OCI-M1 (cell line): Measurements from ENCODE around the gene MAP2K5.

Source experiments
- DNase-seq: peaks from one replicate; lab custom pipeline; 2025; lab: John Stamatoyannopoulos, UW

MAP2K5 gene

DNA sequence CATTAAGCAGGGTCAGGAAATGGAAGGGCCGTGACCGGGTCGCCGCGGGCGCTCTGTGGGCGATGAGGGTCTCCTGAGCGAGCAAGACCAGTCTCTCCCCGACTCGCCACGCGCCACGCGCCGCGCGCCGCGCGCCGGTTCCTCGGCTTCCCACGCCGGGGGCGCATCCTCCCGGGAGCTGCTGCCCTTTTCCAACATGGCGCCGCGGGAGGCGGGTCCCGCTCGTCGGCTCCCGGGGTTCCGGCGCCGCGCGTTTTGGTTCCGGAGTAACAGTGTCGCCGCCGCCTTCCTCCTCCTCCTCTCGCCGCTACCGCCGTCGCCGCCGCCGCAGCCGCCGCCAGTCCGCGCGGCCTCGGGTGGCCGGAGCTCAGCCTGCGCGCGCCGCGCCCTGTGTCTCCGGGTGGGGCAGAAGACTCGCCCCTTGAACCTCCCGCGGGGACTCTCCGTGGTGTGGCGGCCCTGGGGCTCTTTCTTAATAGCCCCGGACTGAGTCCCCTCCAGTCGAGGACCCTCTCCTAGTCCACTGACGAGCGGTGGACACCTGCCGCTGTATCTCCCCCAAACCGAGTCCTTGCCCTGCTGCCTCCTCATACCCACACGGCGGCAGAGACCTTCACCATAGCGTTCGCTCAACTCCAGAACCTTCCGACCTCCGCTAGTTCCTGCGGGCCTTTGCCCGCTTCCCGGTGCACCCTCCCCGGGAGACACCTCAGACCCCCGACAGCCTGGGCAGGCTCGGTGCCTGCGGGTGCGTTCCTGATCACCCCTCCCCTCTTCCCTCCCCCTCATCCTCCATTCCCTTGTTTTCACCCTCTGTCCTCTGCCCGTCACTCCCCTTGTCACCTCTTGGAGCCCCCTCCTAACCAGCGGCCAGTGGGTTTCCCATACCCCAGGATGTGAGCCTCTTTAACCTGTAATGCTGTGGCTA lies at the start of gene MAP2K5:
Gene MAP2K5 (plus strand): TSS at position 284 of the 928 bp plus-strand sequence. CDS start 633 bp downstream, at position 917.
- peak; percentile 85 for DNase-seq

- DNase-seq: no peak
These were observed 46.9 kb upstream of the MAP2K5 start for GRCh38 chr15:67495585-67495984.

- DNase-seq: peak; percentile 82
These were observed 41.2 kb upstream of the MAP2K5 start for GRCh38 chr15:67501177-67501835.

DNA sequence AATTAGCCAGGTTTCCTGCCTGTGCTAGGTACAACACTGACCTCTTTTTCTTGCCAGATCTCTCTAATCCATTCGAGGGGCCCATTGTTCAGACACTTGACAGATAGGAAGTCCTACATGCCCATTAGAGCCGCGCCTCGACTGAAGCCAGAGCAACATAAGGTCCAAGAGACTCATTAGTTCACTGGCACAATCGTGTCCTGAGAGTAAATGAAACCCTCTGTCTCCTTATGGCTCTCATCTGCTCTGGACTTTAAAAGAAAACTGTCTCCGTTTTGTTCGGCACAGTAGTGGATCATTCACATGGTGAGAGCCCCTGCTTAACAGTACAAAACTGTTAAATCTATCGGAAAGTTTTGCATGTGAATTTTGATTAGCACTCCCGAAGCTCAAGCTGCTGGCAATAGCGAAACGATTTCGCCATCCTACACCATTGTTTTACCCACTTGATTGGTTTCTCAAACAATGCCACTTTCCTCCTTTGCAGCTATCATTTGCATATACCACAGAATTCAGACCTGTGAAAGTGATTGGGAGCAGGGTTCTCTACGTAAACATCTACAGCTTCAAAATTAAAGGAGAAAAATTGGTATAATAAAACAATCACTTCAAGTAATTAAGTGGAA lies 40.6 kb upstream of the MAP2K5 start:
- no peak for DNase-seq

DNA sequence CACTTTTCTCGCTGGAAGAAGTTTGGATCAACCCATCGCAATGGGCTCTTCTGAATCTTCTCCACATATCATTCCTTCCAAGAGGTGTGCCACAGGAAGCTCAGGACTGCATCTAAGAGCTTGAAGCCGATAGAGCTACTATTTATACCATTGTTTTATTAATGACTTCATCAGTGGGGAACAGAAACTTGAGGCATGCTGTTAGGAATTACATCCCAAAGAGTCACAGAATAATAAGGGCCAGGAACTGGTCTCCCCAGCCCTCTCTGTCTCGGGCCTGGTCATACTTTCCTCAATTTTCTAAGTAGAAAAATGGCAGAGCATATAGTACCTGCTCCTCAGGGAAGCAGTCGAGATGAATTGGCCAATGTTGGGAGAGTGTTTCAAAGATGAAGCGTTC lies 38.4 kb upstream of the MAP2K5 start:
- DNase-seq: no peak

- no peak for DNase-seq
These were observed 37.7 kb upstream of the MAP2K5 start for GRCh38 chr15:67504796-67505195.

DNA sequence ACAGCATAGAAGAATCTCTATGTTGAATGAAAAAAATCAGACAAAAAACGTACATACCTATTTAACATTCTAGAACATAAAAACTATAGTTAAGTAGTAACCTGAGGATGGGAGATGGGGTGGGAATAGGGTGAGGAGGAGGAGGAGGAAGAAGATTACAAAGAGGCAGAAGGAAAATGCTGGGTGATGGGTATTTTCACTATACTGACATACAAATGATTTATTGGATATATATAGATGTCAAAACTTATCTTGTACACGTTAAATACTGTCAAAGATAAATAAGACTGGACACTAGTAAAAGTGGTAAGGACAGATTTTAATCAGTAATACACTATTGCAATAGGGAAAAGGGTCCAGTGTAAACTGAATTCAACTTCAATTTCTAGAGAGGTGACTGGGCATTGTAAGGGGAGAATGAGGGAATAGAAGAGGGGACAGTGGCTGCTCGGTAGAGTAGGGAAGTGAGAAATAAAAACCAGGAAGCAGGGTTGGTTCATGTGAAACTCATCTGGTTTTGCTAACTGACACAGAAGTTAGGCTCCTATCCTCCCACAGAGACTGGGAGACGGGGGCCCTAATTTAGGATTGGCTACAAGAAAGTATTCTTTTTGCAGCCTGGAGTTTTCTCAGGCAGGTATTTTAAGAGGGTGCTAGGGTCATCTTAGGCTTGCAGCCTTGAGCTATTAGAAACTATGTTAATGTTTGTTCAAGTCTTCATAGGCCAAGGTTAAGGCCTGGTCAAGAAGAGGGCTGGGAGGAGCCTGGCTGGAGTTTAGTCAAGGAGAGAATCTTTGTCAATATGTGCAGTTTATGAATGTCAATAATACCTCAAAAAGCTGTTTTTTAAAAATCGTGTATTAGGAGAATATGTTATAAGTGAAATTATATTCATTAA lies 36.6 kb upstream of the MAP2K5 start:
- peak; percentile 35 for DNase-seq

DNA sequence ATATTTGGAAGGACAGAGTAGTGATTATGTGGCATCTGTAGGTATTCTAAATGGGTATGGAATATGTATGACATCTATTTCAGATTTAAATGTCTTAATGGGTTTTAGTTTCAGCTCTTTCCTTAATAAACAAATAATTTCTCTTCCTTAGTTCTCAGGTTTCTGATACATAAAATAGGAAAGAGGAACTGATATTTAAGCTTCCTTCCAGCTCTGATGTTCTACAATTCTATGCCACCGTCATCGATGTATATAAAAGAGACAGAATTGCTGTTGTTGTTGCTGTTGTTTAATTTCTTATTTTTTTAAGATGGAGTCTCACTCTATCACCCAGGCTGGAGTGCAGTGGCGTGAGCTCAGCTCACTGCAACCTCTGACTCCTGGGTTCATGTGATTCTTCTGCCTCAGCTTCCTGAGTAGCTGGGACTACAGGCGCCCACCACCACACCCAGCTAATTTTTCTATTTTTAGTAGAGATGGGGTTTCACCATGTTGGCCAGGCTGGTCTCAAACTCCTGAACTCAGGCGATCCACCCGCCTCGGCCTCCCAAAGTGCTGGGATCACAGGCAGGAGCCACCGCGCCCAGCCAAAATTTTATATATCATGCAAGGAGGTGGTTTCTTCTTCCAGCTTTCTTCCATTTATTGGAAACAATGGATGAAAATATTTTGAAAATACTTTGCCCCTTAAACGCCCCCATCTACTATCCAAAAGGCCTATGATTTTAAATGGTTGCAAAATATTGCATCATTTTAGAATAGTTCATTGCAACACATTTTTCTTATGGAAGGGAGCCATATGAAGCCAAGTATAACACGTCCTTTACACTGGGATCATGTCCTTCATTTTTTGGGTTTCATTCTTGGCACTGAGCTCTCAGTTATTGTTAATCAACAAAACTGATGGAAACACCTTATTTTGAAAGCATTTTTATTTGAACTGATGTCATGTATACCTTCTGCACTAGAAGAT lies 35.4 kb upstream of the MAP2K5 start:
- peak; percentile 61 for DNase-seq

DNA sequence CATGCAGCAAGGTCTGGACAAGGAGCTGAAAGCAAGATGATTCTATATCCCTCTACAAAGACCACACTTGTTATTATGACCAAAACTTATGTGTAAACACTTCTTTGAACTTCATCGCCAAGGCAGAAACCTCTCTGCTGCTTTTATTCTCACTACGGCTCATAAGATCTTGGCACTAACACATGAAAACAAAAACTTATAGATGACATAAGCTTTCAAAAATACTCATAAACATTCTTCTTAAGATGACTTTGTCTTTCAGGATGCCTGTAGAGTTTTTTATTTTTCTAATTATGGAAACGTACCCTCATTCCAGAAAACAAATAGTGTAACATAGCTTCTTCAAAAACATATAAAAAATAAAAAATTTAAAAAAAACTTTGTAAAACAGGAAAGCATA lies 34.1 kb upstream of the MAP2K5 start:
- DNase-seq: no peak

DNA sequence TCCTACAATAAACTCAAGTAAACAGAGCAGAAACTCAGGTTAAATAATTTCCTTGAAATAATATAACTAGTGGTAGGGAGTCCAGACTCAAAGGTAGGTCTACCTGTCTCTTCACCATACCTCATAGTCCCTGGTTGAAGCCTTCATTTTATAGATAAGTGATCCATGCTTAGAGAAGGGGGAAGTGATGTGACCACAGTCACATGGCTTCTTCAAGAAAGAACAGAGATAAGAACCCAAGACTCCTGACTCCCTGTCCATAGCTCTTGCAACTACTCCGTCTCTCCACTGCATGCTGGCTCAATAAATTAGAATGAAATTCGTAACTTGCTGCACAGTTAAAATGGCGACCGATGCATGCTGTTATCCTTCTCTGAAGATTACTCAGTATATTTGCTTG lies 32.6 kb upstream of the MAP2K5 start:
- peak; percentile 89 for DNase-seq

DNA sequence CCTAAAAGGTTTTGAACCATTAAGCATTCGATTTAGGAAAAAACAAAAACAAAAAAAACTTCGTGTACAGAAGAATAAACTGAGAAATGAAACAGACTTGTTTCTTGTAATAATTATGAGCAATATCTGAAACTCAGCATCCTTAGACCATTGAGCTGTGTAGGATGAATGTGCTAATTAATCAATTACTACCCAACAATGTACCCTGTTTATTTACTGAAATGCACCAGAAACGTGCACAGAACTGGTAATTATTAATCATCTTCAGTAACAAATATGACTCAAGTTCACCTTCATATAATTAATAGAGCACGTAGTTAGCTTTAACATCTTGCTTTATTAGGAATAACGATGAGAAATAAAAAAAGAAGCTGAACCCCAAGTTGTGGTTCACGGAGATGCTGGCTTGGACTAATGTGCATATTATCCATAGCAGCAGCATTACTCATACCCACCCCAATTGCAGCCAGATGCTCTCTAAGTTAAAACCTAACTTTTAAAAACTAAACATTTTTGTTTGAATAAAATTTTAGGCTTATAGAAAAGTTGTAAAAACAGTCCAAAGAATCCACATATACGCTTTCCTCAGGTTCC lies 31.8 kb upstream of the MAP2K5 start:
- no peak for DNase-seq

GRCh38 chr15:67511606-67512005 lies 30.9 kb upstream of the MAP2K5 start:
- DNase-seq: no peak

GRCh38 chr15:67512140-67512539 lies 30.4 kb upstream of the MAP2K5 start:
- DNase-seq: no peak

DNA sequence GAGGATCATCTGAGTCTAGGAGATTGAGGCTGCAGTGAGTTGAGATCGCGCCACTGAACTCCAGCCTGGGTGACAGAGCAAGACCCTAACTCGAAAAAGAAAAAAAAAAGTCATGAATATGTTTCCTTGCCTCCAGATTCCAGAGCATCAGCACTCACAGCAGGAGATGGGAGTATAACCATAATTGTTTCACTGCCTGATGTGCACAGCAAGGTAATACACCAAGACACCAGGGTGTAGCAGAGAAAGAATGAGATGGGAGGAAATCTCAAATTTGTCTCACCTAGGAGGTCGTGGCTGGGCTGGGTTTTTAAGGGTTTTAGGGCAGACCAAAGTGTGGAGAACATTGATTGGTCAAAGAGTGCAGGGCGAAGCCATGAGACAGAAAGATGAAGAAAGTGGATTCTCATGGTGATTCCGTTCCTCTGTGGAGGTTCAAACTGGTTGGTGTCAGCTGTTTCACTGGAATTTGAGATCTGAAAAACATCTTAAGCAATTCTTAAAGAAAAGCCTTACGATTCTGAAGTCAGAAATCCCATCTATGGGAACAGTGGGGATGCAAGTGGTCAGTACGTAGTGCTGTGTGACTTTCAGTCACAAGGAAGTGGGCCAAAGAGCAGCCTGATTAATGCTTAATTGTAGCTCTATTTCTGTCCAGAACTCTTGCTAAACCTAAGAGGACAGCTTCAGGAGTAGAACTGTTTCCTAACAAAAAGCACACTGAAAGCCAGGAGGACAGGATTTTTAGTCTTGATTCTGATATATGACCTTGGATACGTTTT lies 29.4 kb upstream of the MAP2K5 start:
- no peak for DNase-seq

DNA sequence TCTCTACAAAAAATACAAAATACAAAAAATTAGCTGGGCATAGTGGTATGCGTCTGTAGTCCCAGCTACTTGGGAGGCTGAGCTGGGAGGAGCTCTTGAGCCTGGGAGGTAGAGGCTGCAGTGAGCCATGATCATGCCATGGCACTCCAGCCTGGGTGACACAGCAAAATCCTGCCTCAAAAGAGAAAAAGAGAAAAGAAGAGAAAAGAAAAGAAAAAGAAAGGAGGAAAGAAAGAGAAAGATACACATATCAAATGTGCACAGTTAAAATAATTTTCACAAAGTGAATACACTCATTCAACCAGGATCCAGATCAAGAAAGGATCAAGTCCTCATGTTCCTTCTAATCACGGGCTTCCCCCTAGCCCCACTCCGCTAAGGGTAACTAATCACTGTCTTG lies 27.4 kb upstream of the MAP2K5 start:
- no peak for DNase-seq

DNA sequence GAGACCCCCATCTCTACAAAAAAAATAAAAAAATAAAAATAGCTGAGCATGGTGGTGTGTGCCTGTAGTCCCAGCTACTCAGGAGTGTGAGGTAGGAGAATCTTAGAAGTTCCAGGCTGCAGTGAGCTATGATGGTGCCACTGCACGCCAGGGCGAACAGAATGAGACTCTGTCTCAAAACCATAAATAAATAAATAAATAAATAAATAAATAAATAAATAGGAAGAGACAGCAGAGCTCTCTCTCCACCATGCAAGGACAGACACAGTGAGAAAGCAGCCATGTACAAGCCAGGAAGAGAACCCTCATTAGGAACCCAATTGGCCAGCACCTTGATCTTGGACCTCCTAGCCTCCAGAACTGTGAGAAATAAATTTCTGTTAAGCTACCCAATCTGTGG lies 26.9 kb upstream of the MAP2K5 start:
- DNase-seq: no peak

GRCh38 chr15:67520321-67521028 lies 22.0 kb upstream of the MAP2K5 start:
- no peak for DNase-seq

GRCh38 chr15:67521029-67521782 lies 21.3 kb upstream of the MAP2K5 start, which contains the start of gene C15orf61:
C15orf61 (plus strand) TSS chr15:67521131; CDS start chr15:67521249, 118 bp downstream.
- DNase-seq: peak; percentile 89
